Kidney (tissue), 14 donors: Measurements from ENCODE around the gene BHLHA15. TPM values are rescaled to one million over a fixed set of nuclear protein-coding genes. Genes with fewer than 3 reads are reported as not detected.

Source experiments
- DNase-seq, 5 donors: peaks; one replicate each; pipeline ENCODE4 v3.0.0-alpha.2; 2013 to 2020
- FAIRE-seq: peaks from 2 replicates; lab custom pipeline; 2012; peaks lifted over from hg19 to GRCh38; lab: Jason Lieb, UNC
- H3K27ac ChIP-seq, 2 donors: one replicate each; pipeline ENCODE4 v1.7.0; 2013; ENCODE audit warnings: low read depth in 2 of 2, low read length in 2 of 2, inconsistent platforms in 1 of 2
- H3K27me3 ChIP-seq: one replicate; pipeline ENCODE4 v1.7.1; 2013; ENCODE audit warnings: low read length, inconsistent platforms; ENCODE audit not compliant: control insufficient read depth, insufficient read depth
- H3K36me3 ChIP-seq, 3 donors: one replicate each; pipeline versions ENCODE4 v1.7.0 to v1.7.1; 2013; ENCODE audit warnings: low read length in 3 of 3, control low read depth in 1 of 3, inconsistent platforms in 1 of 3; ENCODE audit not compliant: insufficient read depth in 3 of 3, control insufficient read depth in 2 of 3
- H3K4me1 ChIP-seq, 3 donors: one replicate each; pipeline versions ENCODE4 v1.7.0 to v1.7.1; 2013; ENCODE audit warnings: low read length in 3 of 3, inconsistent platforms in 1 of 3, low read depth in 1 of 3; ENCODE audit not compliant: control insufficient read depth in 2 of 3, insufficient read depth in 2 of 3
- H3K4me3 ChIP-seq, 3 donors: one replicate each; pipeline versions ENCODE4 v1.7.0 to v1.8.1; 2013; ENCODE audit warnings: low read length in 3 of 3, control low read depth in 1 of 3, inconsistent platforms in 1 of 3
- H3K9ac ChIP-seq, 3 donors: one replicate each; pipeline versions ENCODE4 v1.7.0 to v1.7.1; 2013; ENCODE audit warnings: low read length in 3 of 3, control low read depth in 1 of 3, inconsistent platforms in 1 of 3
- H3K9me3 ChIP-seq, 3 donors: one replicate each; pipeline versions ENCODE4 v1.7.0 to v1.7.1; 2013; ENCODE audit warnings: low read length in 3 of 3, control low read depth in 1 of 3, inconsistent platforms in 1 of 3; ENCODE audit not compliant: control insufficient read depth in 2 of 3, insufficient read depth in 1 of 3
- intact Hi-C: fragments of 100-400 bp; cut with DNase I; formaldehyde crosslinking; loops from one replicate; pipeline ENCODE4 v1.11.1; 2022
- polyA plus RNA-seq: library from polyadenylated mRNA; stranded (reverse); fragments of 350-450 nt; fragmentation: Illumina TruSeq; extraction: RNeasy Lipid Tissue Mini Kit (QIAGEN cat#74804); gene quantifications from one replicate; pipeline ENCODE4 v1.2.3, GENCODE V29; 2014; ENCODE audit warnings: low read depth, low replicate concordance; ENCODE audit not compliant: insufficient read depth
- total RNA-seq: library from RNA; stranded (reverse); fragmentation: NEBNext Ultra II Directional; extraction: Animal tissue kit (Norgen Biotek cat#: 25700); gene quantifications from one replicate; pipeline ENCODE4 v1.2.1, GENCODE V29; 2021
- TF ChIP-seq, protein P1 (sequence below): IDR thresholded peaks from 3 replicates; pipeline ENCODE4 v1.5.1; 2012; ENCODE audit warnings: mild to moderate bottlenecking, moderate library complexity, borderline replicate concordance; ENCODE audit not compliant: insufficient read depth; ENCODE audit errors: extremely low read depth
- donor health status: control.
- donor health status: control.
- donor health status: control.
- donor health status: control.
- donor health status: control.
- donor health status: DM: yes; HTN: yes; CAD: no.
- donor health status: Normal renal cell carcinoma (clear cell type).

The BHLHA15 gene
- total and polyA plus RNA-seq, 2 donors from 2014 or later: 3.1 TPM; not detected in 1

DNA sequence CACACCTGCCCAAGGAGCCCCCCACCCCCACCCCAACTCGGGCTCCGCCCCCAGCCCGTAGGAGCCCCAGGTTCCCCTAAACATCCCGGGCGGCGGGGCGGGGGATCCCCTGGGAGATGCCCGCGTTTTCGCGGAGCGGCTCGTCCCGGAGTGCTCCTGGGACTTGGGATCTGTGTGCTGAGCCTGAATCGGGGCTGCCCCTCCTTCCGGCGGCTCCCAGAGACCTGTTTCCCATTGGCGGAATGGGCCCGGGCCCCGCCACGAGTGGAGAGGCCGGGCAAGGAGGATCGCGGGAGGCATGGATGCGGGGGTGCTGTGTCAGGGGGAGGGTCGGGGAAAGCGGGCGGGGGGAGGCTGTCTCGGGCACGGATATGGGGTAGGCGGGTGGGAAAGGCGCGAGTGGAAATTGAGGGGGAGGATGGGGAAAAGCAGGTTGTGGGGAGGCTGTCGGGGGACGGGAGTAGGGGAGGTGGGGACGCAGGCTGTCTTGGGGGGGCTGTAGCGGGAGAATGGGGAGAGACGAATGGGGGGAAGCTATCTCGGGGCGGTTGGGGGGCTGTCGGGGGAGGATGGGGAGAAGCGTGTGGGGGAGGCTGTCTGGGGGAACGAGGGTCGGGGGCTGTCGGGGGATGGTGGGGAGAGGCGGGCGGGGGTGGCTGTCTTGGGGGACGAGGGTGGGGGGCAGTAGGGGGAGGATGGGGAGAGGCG is 572 bp upstream of the BHLHA15 start:
- TF ChIP-seq, protein P1, sequence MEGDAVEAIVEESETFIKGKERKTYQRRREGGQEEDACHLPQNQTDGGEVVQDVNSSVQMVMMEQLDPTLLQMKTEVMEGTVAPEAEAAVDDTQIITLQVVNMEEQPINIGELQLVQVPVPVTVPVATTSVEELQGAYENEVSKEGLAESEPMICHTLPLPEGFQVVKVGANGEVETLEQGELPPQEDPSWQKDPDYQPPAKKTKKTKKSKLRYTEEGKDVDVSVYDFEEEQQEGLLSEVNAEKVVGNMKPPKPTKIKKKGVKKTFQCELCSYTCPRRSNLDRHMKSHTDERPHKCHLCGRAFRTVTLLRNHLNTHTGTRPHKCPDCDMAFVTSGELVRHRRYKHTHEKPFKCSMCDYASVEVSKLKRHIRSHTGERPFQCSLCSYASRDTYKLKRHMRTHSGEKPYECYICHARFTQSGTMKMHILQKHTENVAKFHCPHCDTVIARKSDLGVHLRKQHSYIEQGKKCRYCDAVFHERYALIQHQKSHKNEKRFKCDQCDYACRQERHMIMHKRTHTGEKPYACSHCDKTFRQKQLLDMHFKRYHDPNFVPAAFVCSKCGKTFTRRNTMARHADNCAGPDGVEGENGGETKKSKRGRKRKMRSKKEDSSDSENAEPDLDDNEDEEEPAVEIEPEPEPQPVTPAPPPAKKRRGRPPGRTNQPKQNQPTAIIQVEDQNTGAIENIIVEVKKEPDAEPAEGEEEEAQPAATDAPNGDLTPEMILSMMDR: no peak
- H3K27me3 ChIP-seq: no peaks in the 10 kb centered on the region
- intact Hi-C loops: no loop called here
- no peak overlapping the region for H3K27ac ChIP-seq
- no peaks in the 10 kb centered on the region for H3K4me1 ChIP-seq
- H3K36me3 ChIP-seq: peaks cover 0 to 6% (median 0%) of the 10 kb centered on the region in 3 donors
- FAIRE-seq (no peak), DNase-seq (peak in 3 of 5 donors; percentile 31 to 76 (median 39))
- H3K9ac ChIP-seq: no peak overlapping the region
- no peak overlapping the region for H3K4me3 ChIP-seq
- no peaks in the 10 kb centered on the region for H3K9me3 ChIP-seq

- Histone ChIP-seq H3K4me1 (no peaks in the 10 kb centered on the region), H3K4me3 (peak overlapping the region in 1 of 3 donors; percentile 3), H3K27me3 (no peaks in the 10 kb centered on the region), H3K27ac (no peak overlapping the region), H3K9me3 (no peaks in the 10 kb centered on the region), H3K36me3 (no peaks in the 10 kb centered on the region), H3K9ac (no peak overlapping the region)
- DNase-seq (peak in 1 of 5 donors; percentile 78), FAIRE-seq (no peak)
- intact Hi-C loops: no loop called here
- TF ChIP-seq, protein P1: no peak
Measured at GRCh38 chr7:98211676-98212531, 665 bp downstream of the BHLHA15 start.

DNA sequence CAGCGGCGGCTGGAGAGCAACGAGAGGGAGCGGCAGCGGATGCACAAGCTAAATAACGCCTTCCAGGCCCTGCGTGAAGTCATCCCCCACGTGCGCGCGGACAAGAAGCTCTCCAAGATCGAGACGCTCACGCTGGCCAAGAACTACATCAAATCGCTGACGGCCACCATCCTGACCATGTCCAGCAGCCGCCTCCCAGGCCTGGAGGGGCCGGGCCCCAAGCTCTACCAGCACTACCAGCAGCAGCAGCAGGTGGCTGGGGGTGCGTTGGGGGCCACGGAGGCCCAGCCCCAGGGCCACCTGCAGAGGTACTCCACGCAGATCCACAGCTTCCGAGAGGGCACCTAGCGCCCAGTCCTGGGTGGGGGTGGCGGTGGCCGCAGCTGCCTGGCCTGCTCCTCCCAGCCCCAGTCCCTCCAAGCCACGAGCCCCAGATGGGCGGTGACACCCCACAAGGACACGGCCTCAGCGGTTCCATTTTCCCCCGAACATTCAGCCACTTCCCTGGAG is 1.3 kb downstream of the BHLHA15 start:
- Histone ChIP-seq H3K9ac (no peak overlapping the region), H3K9me3 (no peaks in the 10 kb centered on the region), H3K27me3 (no peaks in the 10 kb centered on the region), H3K36me3 (no peaks in the 10 kb centered on the region), H3K4me3 (no peak overlapping the region), H3K27ac (no peak overlapping the region), H3K4me1 (no peaks in the 10 kb centered on the region)
- no peak for FAIRE-seq
- intact Hi-C loops: no loop called here
- TF ChIP-seq, protein P1: no peak
- peak in 1 of 5 donors; percentile 72 for DNase-seq
